ENCODE measurements around the gene CASKIN2. TPM values are rescaled to one million over a fixed set of nuclear protein-coding genes. Genes with fewer than 3 reads are reported as not detected.

Gene CASKIN2
- total RNA-seq, 4 donors from 2014 or later = 5.6 to 26.6 (median 10.2) TPM

GRCh38 chr17:75511270-75511609 lies 4.1 kb downstream of the CASKIN2 start:
- no peak for TF ChIP-seq CTCF (IDR thresholded peaks at IDR 0.05; ENCODE audit: low read depth)

- no peak for TF ChIP-seq CTCF (IDR thresholded peaks at IDR 0.05; ENCODE audit: low read depth)
These were observed 5.6 kb downstream of the CASKIN2 start for GRCh38 chr17:75509528-75510258.

- TF ChIP-seq CTCF (IDR thresholded peaks at IDR 0.05; ENCODE audit: low read depth) = no peak
These were observed 6.4 kb downstream of the CASKIN2 start for GRCh38 chr17:75508931-75509361.

- TF ChIP-seq CTCF (IDR thresholded peaks at IDR 0.05; ENCODE audit: low read depth) = no peak
These were observed 7.3 kb downstream of the CASKIN2 start for GRCh38 chr17:75507733-75508719.

GRCh38 chr17:75506888-75507287 lies 8.4 kb downstream of the CASKIN2 start:
- TF ChIP-seq CTCF (IDR thresholded peaks at IDR 0.05; ENCODE audit: low read depth) = no peak

- no peak for TF ChIP-seq CTCF (IDR thresholded peaks at IDR 0.05; ENCODE audit: low read depth)
These were observed 9.2 kb downstream of the CASKIN2 start for GRCh38 chr17:75506134-75506533.

GRCh38 chr17:75505640-75506039 lies 9.7 kb downstream of the CASKIN2 start:
- no peak for TF ChIP-seq CTCF (IDR thresholded peaks at IDR 0.05; ENCODE audit: low read depth)
